Retinal pigment epithelial cell (primary cell): ENCODE measurements around the gene PRKCH.

Source experiments
- DNase-seq: peaks from one replicate; pipeline ENCODE4 v3.0.0-alpha.2; 2010; ENCODE audit warnings: low read depth
- H3K4me3 ChIP-seq: 2 replicates; pipeline ENCODE4 v1.5.1; 2011; ENCODE audit warnings: mild to moderate bottlenecking, low read length, control low read depth, moderate library complexity
- TF ChIP-seq, protein P1 (sequence below): conservative IDR thresholded peaks from 2 replicates; pipeline ENCODE4 v1.5.1; 2011; ENCODE audit warnings: low read depth, low read length, control low read depth, inconsistent platforms

Gene PRKCH

DNA sequence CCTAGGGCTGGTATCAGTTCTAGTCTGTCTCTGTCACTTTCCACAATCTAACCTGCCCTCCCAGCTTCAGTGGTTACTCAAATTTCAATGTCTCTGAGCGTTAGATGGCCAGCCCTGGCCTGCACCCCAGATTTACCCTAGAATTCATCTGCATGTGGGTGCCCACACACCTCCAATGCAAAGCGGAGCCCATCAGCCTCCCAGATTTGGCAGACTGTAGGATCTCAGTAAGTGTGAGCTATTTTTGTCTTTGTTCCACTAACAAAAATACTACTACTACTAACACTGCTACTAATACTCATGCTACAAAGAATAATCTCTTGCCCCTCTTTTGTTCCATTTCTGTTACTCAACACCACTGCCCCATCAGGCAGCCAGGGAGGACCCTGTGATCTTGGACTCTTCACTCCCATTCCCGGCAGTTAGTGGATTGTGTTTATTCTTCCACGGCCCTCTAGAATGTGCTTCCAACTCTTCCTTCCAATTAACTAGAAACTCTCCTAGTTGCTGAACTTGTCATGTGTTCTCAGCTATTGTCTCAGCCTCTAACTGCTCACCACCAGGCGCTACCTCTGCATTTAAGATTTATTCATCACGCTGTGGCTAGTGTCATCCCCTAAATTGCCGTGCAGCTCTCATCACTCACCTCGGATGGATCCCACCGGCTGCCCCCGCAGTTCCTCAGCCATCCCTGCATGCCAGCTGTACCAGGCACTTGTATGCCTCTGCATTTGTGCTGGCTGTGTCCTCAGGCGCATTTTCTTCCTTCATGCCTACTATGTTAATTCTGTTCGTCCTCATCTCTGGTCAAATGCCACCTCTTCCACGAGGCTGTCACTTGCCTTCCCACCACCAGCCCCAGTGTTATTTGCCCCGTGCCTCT, 223.3 kb downstream of the PRKCH start:
- no peak overlapping the region for H3K4me3 ChIP-seq
- TF ChIP-seq, protein P1, sequence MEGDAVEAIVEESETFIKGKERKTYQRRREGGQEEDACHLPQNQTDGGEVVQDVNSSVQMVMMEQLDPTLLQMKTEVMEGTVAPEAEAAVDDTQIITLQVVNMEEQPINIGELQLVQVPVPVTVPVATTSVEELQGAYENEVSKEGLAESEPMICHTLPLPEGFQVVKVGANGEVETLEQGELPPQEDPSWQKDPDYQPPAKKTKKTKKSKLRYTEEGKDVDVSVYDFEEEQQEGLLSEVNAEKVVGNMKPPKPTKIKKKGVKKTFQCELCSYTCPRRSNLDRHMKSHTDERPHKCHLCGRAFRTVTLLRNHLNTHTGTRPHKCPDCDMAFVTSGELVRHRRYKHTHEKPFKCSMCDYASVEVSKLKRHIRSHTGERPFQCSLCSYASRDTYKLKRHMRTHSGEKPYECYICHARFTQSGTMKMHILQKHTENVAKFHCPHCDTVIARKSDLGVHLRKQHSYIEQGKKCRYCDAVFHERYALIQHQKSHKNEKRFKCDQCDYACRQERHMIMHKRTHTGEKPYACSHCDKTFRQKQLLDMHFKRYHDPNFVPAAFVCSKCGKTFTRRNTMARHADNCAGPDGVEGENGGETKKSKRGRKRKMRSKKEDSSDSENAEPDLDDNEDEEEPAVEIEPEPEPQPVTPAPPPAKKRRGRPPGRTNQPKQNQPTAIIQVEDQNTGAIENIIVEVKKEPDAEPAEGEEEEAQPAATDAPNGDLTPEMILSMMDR = no peak

DNA sequence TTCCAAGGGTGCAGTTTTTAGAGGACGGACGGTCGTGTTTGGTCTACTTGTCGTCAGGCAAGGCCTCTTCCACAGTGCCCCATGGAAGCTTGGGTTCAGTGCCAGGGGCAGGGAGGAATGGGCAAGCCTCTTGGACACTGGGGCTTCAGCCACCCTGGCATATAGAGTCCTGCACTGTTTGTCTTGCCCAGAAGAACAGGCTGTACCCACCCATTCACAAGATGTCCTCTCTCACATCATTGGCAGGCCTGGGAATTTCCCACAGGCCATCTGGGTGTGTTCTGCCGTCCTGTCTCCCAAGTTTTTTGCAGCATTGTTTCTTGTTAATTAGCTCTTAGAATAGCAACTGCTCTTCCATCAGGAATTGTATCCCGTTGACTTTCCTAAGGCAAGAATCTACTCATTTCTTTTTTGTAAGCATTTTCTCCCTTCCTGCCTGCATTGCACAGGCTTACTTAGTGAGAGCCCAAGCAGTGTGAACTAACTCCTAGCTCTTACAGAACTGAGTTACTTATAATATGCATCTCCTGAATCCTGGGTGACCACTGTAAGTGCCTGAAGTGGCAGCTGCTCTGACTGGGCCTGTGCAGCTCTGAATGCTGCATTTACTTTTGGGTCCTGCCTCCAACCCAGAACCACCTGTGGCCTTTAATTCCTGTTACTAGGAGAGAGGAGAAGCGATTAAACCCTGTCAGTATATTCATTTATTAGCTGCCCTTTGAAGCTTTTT, 224.5 kb downstream of the PRKCH start:
- no peak for DNase-seq
- TF ChIP-seq, protein P1 = no peak
- H3K4me3 ChIP-seq = no peak overlapping the region

More for the DNA sequence above, 223.3 kb downstream of the PRKCH start:
- no peak for DNase-seq

DNA sequence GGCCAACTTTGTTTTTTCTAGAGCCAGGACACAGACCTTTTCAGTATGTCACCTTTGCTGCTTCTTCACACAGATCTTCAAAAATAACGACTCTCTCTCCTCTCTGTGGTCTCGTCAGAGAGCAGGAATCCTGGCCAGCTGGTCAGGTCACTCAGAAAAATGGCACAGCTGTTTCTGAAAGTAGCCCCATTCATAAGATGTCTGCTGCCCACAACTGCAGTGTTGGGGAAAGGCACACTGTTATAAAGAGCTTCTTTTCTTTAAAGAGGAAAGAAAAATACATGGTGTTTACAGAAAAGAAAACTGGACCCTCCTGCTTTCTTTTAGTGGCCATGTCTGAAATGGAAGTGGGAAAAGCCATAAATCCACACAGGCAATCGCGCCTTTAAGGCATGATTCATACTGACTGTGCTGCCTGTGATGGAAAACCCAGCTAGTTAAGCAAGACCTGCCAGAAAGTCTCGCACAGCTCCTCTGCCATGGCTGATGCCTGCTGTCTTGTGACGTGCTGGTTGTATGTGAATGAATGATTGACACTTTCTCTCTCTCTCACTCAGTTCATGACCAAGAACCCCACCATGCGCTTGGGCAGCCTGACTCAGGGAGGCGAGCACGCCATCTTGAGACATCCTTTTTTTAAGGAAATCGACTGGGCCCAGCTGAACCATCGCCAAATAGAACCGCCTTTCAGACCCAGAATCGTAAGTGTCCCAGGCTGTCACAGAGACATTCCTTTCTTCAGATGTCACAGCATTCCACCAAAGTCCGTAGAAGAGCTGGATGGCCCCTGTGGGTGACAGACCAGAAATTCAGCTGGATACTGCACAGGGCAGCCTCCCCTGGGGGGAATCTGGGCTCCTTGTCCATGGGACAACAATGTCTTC, 226.0 kb downstream of the PRKCH start:
- TF ChIP-seq, protein P1 = no peak
- DNase-seq = no peak
- no peak overlapping the region for H3K4me3 ChIP-seq

DNA sequence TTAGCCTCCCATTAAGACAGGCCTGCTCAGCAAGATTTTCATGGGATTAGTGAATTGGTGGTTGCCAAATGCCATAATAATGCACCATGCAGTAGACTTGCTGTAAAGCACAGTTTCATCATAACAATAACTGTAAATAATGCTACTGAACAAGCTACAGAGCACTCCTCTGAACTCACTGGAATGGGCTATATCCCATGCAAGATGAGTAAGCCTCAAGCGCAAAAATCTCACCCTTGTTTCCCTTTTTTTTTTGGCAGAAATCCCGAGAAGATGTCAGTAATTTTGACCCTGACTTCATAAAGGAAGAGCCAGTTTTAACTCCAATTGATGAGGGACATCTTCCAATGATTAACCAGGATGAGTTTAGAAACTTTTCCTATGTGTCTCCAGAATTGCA, 228.0 kb downstream of the PRKCH start:
- DNase-seq = no peak
- TF ChIP-seq, protein P1 = no peak
- H3K4me3 ChIP-seq = no peak overlapping the region

DNA sequence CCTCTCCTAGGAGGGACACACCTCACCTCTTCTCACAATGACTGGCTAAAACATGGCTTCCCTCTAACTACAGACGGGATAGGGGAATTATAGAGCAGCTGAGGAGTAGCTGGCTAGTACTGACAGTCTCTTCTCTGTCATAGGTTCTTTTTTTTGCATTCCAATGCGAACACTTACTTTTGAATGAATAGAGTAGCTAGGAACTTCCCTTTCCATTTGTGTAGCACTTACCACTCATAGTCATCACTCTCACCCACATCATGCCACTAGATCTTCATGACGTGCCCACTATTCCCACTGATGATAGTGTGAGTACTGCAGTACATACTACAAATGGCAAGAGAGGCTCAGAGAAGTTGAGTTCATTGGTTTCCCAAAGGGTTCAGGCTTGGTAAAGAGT, 230.0 kb downstream of the PRKCH start:
- TF ChIP-seq, protein P1 = no peak
- H3K4me3 ChIP-seq = no peak overlapping the region
- DNase-seq = no peak

DNA sequence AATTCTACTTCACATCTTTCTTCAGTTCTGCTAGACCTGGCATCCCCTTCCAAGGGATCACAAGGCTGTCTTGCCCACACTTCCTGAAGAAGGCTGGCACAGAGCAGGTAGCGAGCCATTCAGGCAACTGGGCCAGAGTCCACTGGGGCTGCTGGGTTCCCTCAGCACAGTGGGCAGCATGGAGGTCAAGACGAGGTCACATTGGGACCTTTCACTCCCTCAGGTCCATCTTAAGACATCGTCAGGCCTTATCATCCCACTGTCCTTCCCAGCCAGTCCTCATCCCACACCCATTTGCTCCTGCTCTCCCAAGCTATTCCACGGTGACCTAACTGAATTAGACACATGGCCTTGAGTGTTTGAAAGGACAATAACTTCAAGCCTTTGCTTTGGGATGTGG, 230.9 kb downstream of the PRKCH start:
- no peak overlapping the region for H3K4me3 ChIP-seq
- DNase-seq = no peak
- TF ChIP-seq, protein P1 = no peak
